HG03575 (cell line): ENCODE data around the gene PODXL2.

Experiments
- ATAC-seq: cut with Tn5 transposase; IDR thresholded peaks from one replicate; pipeline ENCODE4 v1.9.1; 2021; ENCODE audit not compliant: unreplicated experiment, insufficient number of reproducible peaks, low FRiP score; ENCODE audit errors: extremely low read depth

PODXL2 gene

GRCh38 chr3:127628788-127629466 is at the start of gene PODXL2:
PODXL2 (plus strand) TSS chr3:127629185; CDS start chr3:127629220, 35 bp downstream.
- ATAC-seq, result no peak

GRCh38 chr3:127580327-127581060 is 48.5 kb upstream of the PODXL2 start:
- no peak for ATAC-seq

- no peak for ATAC-seq
Measured at GRCh38 chr3:127584734-127585133, 44.3 kb upstream of the PODXL2 start.

- ATAC-seq, result no peak
Measured at GRCh38 chr3:127585163-127585812, 43.7 kb upstream of the PODXL2 start.

GRCh38 chr3:127585813-127586413 is 43.1 kb upstream of the PODXL2 start:
- ATAC-seq, result no peak

- no peak for ATAC-seq
Measured at GRCh38 chr3:127587876-127588275, 41.1 kb upstream of the PODXL2 start.

GRCh38 chr3:127588806-127589577 is 40.0 kb upstream of the PODXL2 start:
- ATAC-seq, result no peak

GRCh38 chr3:127589600-127590281 is 39.2 kb upstream of the PODXL2 start:
- ATAC-seq, result no peak

- ATAC-seq, result no peak
Measured at GRCh38 chr3:127590282-127590592, 38.7 kb upstream of the PODXL2 start.

GRCh38 chr3:127590593-127591465 is 38.2 kb upstream of the PODXL2 start, which contains the start of gene TPRA1:
TPRA1 (minus strand) TSS chr3:127590733; CDS start chr3:127580146, 10,587 bp downstream.
- ATAC-seq, result peak; percentile 76

GRCh38 chr3:127593178-127593577 is 35.8 kb upstream of the PODXL2 start:
- ATAC-seq, result no peak

- no peak for ATAC-seq
Measured at GRCh38 chr3:127595303-127595702, 33.7 kb upstream of the PODXL2 start.

GRCh38 chr3:127597020-127597771 is 31.8 kb upstream of the PODXL2 start:
- no peak for ATAC-seq

GRCh38 chr3:127598841-127599570 is 30.0 kb upstream of the PODXL2 start:
- no peak for ATAC-seq

- ATAC-seq, result no peak
Measured at GRCh38 chr3:127600749-127601456, 28.1 kb upstream of the PODXL2 start.

GRCh38 chr3:127604035-127604434 is 24.9 kb upstream of the PODXL2 start:
- no peak for ATAC-seq
